HG02588 (cell line): ENCODE data around the gene HDAC10.

Source experiments
- ATAC-seq: cut with Tn5 transposase; IDR thresholded peaks from one replicate; pipeline ENCODE4 v1.9.1; 2021; ENCODE audit warnings: mild to moderate bottlenecking, moderate library complexity; ENCODE audit not compliant: unreplicated experiment

Gene HDAC10

GRCh38 chr22:50270666-50271394 lies 19.8 kb upstream of the HDAC10 start:
- no peak for ATAC-seq

DNA sequence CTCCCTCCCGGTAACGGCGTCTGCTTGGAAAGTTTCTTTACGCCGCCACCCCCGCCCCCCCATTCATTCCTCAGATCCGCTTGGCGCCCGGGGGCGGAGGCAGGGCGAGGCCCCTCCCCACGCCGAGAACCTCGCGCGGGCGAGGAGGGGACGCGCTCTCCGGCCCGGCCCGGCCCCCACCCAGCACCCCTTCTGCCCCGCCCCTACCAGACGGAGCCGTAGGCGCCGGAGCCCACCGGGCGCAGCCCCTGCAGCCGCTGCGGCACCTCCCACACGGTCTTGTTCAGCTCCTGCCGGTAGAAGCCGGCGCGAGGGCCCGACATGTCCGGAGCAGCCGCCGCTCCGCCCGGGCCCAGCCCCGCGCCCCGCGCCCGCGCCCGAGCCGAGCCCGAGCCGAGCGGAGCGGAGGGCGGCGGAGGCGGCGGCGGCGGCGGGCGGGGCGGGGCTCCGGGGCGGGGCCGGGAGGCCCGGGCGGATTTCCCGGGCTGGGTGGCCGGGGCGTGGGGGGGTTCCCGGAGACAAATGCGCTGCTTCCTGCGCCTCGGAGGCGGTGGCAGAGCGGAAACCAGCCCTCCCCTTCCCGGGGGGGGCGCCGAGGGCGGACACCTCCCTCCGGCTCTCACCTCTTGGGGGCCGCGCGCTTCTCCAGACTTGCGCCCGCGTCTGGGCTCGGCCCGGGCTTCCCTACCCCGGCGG lies 19.1 kb upstream of the HDAC10 start, which contains the start of gene MAPK11:
Gene MAPK11 (minus strand): TSS at position 411 of the 696 bp plus-strand sequence. CDS start 88 bp downstream, at position 323.
- ATAC-seq: no peak

DNA sequence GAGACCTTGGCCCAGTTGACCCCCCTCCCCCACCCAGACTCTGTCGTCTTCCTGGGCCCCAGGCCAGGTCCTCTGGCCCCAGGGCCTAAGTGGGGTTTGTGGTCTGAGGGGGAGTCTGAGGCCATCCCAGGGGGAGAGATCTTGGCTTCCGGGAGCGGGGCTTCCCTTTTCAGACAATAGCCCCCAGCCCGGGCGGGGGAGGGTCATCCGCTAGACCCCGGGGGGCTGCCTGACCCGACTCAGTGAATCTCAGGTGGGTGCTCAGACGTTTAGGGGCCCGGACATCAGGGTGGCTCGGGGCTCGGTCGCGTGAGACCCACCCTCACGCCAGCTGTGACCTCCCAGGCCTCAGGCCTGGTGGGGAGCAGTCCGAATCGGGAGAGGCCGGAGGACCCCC lies 18.5 kb upstream of the HDAC10 start:
- no peak for ATAC-seq

DNA sequence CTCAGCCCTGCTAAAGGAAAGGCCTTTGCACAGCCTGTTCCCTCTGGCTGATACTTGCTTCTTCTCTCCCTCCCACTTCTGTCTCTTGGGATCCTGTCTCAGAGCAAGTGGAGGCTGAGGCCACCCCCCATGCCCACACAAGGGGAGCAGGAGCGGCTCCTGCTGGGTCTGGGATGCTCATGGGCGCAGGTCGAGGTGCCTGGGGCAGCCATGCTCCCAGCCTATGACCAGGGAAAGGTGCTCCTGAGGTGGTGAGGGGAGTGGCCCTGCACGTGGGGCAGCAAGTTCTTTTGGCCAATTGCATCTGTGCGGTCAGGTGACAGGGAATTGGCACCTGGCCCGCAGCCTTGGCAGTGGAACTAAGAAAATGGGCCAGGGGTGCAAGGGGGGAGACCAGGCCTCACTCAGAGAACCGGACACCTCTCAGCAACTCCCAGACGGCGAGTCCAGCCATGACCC lies 17.6 kb upstream of the HDAC10 start:
- ATAC-seq: no peak

- ATAC-seq: no peak
Measured at GRCh38 chr22:50267591-50268390, 16.7 kb upstream of the HDAC10 start.

- no peak for ATAC-seq
Measured at GRCh38 chr22:50266994-50267393, 15.9 kb upstream of the HDAC10 start.

DNA sequence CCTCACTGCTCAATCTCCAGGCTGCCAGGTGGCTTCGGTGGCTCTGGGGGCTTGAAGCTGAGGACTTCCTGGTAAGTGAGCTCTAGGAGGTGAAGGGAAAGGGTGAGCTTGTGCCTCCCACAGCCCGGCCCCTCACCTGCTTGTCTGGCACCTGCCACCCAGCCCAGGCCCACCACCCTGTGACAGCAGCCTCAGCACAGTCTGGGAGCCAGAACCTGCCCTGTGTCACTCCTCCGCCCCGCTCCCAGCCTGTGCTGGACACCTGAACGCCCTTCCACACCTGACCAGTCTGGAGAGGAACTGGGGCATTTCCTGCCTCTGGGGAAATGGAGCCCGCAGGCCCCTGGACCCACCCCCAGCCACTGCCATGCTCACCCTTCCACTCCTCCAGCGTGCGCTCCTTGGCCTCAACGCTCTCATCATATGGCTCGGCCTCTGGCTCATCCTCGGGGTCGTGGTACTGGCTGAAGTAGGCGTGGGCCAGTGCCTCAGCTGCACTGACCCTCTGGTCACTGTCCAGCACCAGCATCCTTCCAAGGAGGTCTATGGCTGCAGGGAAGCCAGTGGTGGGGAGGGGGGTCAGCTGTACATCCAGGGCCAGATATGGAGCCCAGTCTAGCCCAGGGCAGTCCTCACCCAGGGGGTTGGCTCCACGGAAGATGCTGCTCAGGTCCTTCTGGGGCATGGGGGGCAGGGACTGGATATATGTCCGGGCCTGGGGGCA lies 14.0 kb upstream of the HDAC10 start:
- no peak for ATAC-seq

- ATAC-seq: no peak
Measured at GRCh38 chr22:50264104-50264745, 13.2 kb upstream of the HDAC10 start.

- ATAC-seq: no peak
Measured at GRCh38 chr22:50262973-50263617, 12.0 kb upstream of the HDAC10 start.

GRCh38 chr22:50262460-50262911 lies 11.4 kb upstream of the HDAC10 start:
- ATAC-seq: no peak

- ATAC-seq: no peak
Measured at GRCh38 chr22:50261615-50262459, 10.8 kb upstream of the HDAC10 start, which contains the start of gene MAPK12. MAPK12 (minus strand) TSS chr22:50261683; CDS start chr22:50261509, 174 bp downstream.

DNA sequence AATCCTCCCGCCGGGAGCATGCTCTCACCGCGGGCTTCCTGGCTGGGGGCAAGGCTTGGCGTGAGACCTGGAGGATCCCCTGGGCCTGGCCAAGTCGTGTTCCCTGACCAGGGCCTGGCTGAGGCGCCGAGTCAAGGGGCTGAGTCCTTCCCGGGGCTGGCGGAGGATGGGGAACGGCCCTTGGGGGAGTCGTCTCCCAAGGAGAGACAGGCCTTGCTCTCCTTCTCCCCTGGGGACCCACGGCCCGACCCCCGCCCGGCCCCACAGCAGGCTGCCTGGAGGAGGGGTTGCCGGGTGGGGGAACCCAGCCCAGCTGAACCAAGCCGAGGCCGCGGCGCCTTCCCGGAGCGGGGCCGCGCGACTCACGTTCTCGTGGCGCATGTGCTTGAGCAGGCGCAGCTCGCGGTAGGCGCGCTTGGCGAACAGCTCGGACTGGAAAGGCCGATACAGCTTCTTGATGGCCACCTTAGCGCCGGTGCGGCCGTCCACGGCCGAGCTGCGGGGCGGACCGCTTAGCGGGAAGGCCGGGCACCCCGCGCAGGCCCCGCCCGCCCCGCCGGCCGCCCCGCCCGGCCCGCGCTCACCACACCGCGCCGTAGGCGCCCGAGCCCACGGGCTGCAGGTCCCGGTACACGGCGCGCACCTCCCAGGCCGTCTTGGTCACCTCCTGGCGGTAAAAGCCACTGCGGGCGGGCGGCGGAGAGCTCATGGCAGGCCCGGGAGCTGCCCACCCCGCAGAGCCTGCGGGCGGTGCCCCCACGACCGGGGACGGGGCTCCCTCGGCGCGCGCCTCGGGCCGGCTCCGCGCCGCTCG lies 9.9 kb upstream of the HDAC10 start:
- ATAC-seq: no peak

GRCh38 chr22:50260434-50260800 lies 9.4 kb upstream of the HDAC10 start:
- ATAC-seq: no peak

DNA sequence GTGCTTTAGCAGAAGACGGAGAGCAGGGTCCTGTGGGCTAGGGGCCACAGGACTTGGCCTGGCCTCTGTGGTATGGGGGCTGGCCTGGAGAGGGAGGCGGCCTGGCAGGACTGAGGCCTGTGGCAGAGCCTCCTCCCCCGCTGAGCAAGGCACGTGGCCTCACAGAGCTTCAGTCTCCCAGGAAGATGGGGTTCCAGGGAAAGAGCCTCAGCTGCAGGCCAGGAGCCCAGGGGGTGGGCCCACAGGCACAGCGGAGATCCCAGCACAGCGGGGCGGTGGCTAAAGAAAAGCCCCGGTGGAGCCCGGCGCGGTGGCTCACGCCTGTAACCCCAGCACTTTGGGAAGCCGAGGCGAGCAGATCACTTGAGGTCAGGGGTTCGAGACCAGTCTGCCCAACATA lies 8.2 kb upstream of the HDAC10 start:
- ATAC-seq: no peak

DNA sequence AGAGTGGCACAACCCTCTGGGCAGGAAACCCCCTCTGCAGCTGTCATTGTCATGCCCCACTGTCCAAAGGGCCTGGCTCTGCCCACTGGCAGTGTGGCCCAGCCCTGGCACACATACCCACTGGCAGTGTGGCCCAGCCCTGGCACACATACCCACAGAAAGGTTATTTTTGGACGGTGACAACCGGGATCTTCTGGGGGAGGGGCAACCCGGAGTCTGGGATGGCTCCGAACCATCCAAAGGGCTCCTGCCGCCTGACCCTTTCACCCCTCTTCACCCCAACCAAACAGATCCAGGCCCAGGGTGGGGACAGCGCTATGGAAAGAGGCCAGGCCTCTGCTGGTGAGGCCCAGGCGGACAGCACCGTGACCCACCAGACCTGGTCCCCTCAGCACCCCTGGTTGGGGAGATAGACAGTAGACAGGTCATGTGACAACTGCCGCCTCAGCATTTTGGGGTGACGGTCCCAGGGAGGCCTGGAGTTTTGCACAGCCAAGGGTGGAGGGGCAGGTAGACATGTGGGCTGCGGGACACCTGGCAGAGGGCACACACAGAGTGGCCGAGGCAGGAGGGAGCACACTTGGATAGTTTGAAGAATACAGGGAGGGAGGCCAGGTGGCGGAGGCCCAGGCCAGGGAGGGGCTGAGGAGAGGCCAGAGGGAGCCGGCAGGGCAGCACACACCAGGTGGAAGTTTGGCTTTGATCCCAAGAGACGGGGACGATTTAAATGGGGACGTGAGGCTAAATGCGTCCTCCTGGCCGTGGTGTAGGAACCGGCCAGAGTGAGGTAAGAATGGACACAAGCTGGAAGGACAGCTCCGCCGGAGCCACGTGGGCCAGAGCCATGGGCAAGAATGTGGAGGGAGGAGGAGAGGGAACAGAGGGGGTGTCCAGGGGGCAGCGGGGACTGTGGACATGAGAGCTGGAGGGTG lies 7.6 kb upstream of the HDAC10 start:
- ATAC-seq: no peak

GRCh38 chr22:50257451-50258360 lies 6.6 kb upstream of the HDAC10 start:
- ATAC-seq: no peak
